Peyer's patch (tissue), 4 donors: ENCODE results near the gene ELAVL4.

Experiments used
- CTCF ChIP-seq, 6 experiments: fragments of 450-650 bp in 4 of 6; fragments of 200-600 bp in 2 of 6; sonication (generic) in 1 of 6; IDR thresholded peaks; one replicate each; pipeline ENCODE4 v1.5.1; 2017 to 2019; ENCODE audit warnings: antibody characterized with exemption in 6 of 6, mild to moderate bottlenecking in 3 of 6, moderate library complexity in 1 of 6
- POLR2A ChIP-seq, 2 donors: fragments of 450-650 bp; IDR thresholded peaks; one replicate each; pipeline ENCODE4 v1.5.1; 2017; ENCODE audit warnings: antibody characterized with exemption in 2 of 2, mild to moderate bottlenecking in 2 of 2, moderate library complexity in 2 of 2

DNA sequence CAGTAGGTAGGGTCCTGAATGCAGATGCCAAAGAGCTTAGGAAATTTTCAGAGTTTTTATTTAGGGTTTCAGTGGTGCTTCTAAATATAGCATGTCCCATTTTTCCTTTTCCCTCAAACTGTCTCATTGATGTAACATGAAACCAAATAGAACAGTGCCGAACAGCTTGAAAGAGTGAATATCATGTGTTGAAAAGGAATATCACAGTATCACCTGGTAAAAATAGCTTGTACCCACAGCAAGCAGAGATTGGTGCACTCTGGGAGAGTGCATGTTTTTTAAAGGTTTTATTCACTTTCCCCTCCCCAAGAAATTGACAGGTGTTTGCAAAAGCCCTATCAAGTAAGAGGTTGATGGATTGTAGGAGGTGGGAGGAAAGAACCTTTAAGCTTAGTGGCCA lies 41.9 kb upstream of the ELAVL4 start:
- TF ChIP-seq CTCF (IDR thresholded peaks at IDR 0.05): no peak
- TF ChIP-seq POLR2A (IDR thresholded peaks at IDR 0.05): no peak
